Measurements from ENCODE around the gene KCNQ5.
A peak's percentile ranks its signal among the peaks of the same experiment; 100 is the strongest.

KCNQ5 gene

DNA sequence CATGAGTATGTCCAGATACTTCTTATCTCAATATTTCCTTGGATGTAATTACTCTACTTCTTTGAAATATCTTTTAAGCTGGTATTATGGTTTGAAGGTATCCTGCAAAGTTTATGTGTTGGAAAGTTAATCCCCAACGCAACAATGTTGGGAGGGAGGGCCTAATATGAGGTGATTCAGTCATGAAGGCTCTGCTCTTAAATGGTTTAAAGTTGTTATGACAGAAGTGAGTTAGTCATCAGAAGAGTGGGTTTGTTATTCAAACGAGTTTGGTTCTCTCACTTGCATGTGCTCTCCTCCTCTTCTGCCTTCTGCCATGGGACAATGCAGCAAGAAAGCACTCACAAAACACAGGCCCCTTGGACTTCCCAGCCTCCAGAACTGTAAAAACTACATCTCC, 176.3 kb downstream of the KCNQ5 start:
- Histone ChIP-seq H3K4me3 (no peak overlapping the region), H3K9me3 (no peaks in the 10 kb centered on the region), H3K27me3 (no peaks in the 10 kb centered on the region), H3K36me3 (no peaks in the 10 kb centered on the region), H3K27ac (no peak overlapping the region), H3K4me1 (no peaks in the 10 kb centered on the region)
- no peak for DNase-seq
- intact Hi-C loops (cut with DNase I; ENCODE audit: low total_unique reads) = no loop called here
- TF ChIP-seq, protein P1, sequence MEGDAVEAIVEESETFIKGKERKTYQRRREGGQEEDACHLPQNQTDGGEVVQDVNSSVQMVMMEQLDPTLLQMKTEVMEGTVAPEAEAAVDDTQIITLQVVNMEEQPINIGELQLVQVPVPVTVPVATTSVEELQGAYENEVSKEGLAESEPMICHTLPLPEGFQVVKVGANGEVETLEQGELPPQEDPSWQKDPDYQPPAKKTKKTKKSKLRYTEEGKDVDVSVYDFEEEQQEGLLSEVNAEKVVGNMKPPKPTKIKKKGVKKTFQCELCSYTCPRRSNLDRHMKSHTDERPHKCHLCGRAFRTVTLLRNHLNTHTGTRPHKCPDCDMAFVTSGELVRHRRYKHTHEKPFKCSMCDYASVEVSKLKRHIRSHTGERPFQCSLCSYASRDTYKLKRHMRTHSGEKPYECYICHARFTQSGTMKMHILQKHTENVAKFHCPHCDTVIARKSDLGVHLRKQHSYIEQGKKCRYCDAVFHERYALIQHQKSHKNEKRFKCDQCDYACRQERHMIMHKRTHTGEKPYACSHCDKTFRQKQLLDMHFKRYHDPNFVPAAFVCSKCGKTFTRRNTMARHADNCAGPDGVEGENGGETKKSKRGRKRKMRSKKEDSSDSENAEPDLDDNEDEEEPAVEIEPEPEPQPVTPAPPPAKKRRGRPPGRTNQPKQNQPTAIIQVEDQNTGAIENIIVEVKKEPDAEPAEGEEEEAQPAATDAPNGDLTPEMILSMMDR (IDR thresholded peaks at IDR 0.05) = no peak

DNA sequence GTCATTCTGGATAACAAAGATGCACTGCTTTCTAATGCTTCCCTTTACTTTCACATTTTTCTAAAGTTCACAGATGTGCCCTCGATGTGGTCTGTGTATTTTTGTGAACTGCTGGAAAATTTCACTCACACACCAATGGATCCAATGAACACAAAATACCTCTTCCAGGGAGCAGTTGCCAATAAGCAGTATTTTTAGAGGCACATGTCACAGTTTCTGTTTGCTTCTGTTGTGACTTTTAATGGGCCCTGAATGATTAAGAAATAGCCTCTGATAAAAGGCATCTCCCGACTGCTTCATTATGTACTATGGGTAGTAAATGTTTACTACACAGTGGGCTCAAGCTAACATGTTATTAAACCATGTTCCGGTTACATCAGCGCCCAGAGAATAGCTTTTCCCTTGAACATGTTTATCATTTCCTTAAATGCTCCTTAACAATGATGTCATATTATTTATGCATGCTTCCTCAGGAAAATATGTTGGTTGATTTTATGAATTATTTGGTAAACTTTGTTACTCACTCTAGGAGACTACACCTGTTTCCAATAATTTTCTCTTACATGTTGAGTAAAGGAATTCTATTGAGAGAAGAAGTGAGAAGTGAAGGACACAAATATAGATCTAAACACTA, 188.0 kb downstream of the KCNQ5 start:
- Histone ChIP-seq H3K4me3 (no peak overlapping the region), H3K36me3 (no peaks in the 10 kb centered on the region), H3K27ac (peak overlapping the region; percentile 38 to 43), H3K27me3 (no peaks in the 10 kb centered on the region), H3K4me1 (peaks cover 0 to 21% (median 10%) of the 10 kb centered on the region in 4 donors), H3K9me3 (no peaks in the 10 kb centered on the region)
- intact Hi-C loops (cut with DNase I; ENCODE audit: low total_unique reads) = no loop called here
- TF ChIP-seq, protein P1 (IDR thresholded peaks at IDR 0.05) = no peak
- DNase-seq = no peak

DNA sequence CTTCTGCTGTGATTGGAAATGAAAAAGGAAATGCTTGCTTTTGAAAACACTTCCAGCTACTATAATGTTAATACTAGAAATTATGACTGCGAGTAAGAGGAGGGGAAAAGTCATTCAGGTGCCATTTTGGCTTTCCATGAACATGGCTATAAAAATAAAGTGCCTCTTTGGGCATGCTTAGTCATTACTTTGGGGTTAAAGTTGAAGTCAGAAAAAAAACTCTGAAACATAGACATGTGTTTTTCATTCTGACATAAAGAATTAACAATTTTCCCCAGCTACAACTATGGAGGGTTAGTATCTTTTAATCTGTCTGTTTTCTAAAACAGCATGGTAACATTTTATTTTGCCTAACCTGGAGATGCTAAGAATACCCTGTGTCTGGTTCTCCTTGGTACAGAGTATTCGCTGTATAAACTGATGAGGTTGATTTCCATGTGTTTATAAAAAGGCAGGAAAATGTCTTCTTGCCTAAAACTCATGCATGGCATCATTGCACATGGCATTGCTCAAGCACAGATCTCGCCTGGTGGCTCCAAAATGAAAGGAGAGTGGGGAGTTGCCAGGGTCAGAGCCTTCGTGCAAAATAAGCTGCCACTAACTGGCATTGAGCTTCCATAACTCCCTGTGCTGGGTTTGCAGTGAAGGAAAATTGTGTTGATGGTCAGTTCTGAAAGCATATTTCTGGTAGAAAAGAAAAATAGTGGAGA, 188.9 kb downstream of the KCNQ5 start:
- intact Hi-C loops (cut with DNase I; ENCODE audit: low total_unique reads) = no loop called here
- Histone ChIP-seq H3K9me3 (no peaks in the 10 kb centered on the region), H3K27ac (peak overlapping the region; percentile 38 to 43)

DNA sequence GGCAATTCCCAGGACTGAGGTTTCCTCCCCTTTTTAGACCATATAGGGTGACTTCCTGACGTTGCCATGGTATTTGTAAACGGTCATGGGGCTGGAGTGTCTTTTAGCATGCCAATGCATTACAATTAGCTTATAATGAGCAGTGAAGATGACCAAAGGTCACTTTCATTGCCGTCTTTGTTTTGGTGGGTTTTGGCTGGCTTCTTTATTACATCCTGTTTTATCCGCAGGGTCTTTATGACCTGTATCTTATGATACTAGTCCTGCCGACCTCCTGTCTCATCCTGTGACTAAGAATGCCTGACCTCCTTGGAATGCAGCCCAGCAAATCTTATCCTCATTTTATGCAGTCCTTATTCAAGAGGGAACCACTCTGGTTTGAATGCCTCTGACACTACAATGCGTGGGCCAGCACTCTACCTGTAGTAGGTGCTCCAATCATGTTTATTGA, 190.1 kb downstream of the KCNQ5 start:
- DNase-seq = no peak
- intact Hi-C loops (cut with DNase I; ENCODE audit: low total_unique reads) = no loop called here
- Histone ChIP-seq H3K4me3 (no peak overlapping the region), H3K4me1 (peaks cover 0 to 21% (median 10%) of the 10 kb centered on the region in 4 donors), H3K27ac (no peak overlapping the region), H3K36me3 (no peaks in the 10 kb centered on the region), H3K27me3 (no peaks in the 10 kb centered on the region), H3K9me3 (no peaks in the 10 kb centered on the region)
- TF ChIP-seq, protein P1 (IDR thresholded peaks at IDR 0.05) = no peak

More for the DNA sequence above, 188.9 kb downstream of the KCNQ5 start:
- TF ChIP-seq, protein P1 (IDR thresholded peaks at IDR 0.05) = no peak
- Histone ChIP-seq H3K36me3 (no peaks in the 10 kb centered on the region), H3K27me3 (no peaks in the 10 kb centered on the region), H3K4me1 (peaks cover 0 to 21% (median 10%) of the 10 kb centered on the region in 4 donors), H3K4me3 (no peak overlapping the region)
- no peak for DNase-seq

DNA sequence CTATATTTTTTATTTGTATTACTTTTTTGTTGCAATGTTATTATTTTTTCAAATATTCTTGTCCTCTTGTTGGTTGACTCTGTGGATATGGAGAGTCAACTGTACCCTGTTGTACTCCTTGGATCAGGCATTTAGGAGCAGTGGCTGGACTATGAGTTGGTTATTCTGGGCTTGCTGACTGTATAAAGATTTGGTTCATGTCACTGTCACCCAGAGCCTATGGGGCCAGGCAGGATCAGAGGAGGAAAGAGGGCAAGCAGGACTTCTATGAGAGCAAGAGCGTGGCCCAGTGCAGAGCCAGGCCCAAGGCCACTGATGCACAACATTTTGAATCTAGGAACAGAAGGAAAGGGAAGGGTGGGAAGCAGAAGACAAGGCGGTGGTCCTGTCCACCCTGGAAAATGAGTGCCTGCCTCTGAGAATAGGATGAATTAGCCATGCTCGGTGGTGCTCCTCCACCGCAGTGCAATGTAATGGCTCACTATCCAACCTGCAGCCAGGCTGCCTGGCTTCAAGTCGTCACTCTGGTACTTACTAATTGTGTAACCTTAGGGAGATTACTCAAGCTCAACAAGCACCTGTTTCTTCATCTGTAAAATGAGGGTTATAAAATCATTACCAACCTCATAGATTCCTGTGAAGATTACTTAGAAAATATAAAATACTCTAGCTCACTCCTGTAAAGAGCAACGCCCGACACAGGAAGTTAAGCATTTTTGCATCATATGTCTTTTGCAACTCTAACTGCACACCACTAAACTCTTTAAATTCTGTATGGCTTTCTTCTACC, 192.1 kb downstream of the KCNQ5 start:
- intact Hi-C loops (cut with DNase I; ENCODE audit: low total_unique reads) = no loop called here
- Histone ChIP-seq H3K9me3 (no peaks in the 10 kb centered on the region), H3K4me1 (peaks cover 0 to 21% (median 10%) of the 10 kb centered on the region in 4 donors), H3K36me3 (no peaks in the 10 kb centered on the region), H3K27me3 (no peaks in the 10 kb centered on the region), H3K27ac (no peak overlapping the region), H3K4me3 (no peak overlapping the region)
- TF ChIP-seq, protein P1 (IDR thresholded peaks at IDR 0.05) = no peak
- DNase-seq = no peak
